T-helper 22 cell (primary cell): Measurements from ENCODE around the gene GBGT1.

Source experiments
- DNase-seq: peaks from one replicate; pipeline ENCODE4 v3.0.0-alpha.2; 2020; ENCODE audit warnings: low read depth

GBGT1 gene

GRCh38 chr9:133125941-133126696 is 37.6 kb downstream of the GBGT1 start:
- no peak for DNase-seq

GRCh38 chr9:133124907-133125275 is 38.8 kb downstream of the GBGT1 start:
- DNase-seq = no peak

GRCh38 chr9:133124123-133124906 is 39.4 kb downstream of the GBGT1 start:
- no peak for DNase-seq

GRCh38 chr9:133122935-133123611 is 40.6 kb downstream of the GBGT1 start:
- DNase-seq = no peak

GRCh38 chr9:133122605-133122934 is 41.1 kb downstream of the GBGT1 start:
- DNase-seq = no peak

- no peak for DNase-seq
Observed at GRCh38 chr9:133121915-133122550, 41.7 kb downstream of the GBGT1 start.

GRCh38 chr9:133121198-133121914 is 42.4 kb downstream of the GBGT1 start, which contains the start of gene RALGDS:
TSS of gene RALGDS (minus strand) at chr9:133121240. CDS start at chr9:133121154, 86 bp downstream.
- peak; percentile 92 for DNase-seq

- DNase-seq = no peak
Observed at GRCh38 chr9:133120501-133121197, 43.1 kb downstream of the GBGT1 start.

GRCh38 chr9:133119846-133120500 is 43.7 kb downstream of the GBGT1 start:
- DNase-seq = no peak

GRCh38 chr9:133119103-133119845 is 44.4 kb downstream of the GBGT1 start:
- no peak for DNase-seq

- no peak for DNase-seq
Observed at GRCh38 chr9:133118568-133118967, 45.1 kb downstream of the GBGT1 start.

GRCh38 chr9:133118179-133118520 is 45.6 kb downstream of the GBGT1 start:
- no peak for DNase-seq

GRCh38 chr9:133117271-133118178 is 46.2 kb downstream of the GBGT1 start:
- DNase-seq = no peak

- no peak for DNase-seq
Observed at GRCh38 chr9:133116346-133117231, 47.1 kb downstream of the GBGT1 start.

- DNase-seq = peak; percentile 42
Observed at GRCh38 chr9:133115604-133116345, 47.9 kb downstream of the GBGT1 start.

GRCh38 chr9:133114886-133115603 is 48.7 kb downstream of the GBGT1 start:
- DNase-seq = no peak
